ENCODE results near the gene OR2AK2. TPM values are rescaled to one million over a fixed set of nuclear protein-coding genes. Genes with fewer than 3 reads are reported as not detected.
A peak's percentile ranks its signal among the peaks of the same experiment; 100 is the strongest.
"Not testable (repeated sequence)": the region's sequence is repeated elsewhere in the genome, so short reads cannot be mapped to it uniquely, and the experiment has no call there.

The OR2AK2 gene
- total and polyA plus RNA-seq, 9 of the 15 experiments (the other 6 are each of a cell fraction or from before 2014, with no cell fraction given): 0.10 TPM; not detected in 8

- TF ChIP-seq ETV5 (CRISPR knock-in tag; IDR thresholded peaks at IDR 0.05; ENCODE audit: low read depth) (0 out of 2 replicates have a peak, but pooled peaks have one; percentile 26), XRCC5 (IDR thresholded peaks at IDR 0.05; ENCODE audit: low read depth, low read length) (peak; percentile 78; the same call in 1 of the 2 replicates), POLR2G (IDR thresholded peaks at IDR 0.05; ENCODE audit: low read depth, low read length) (peak; percentile 91), GABPB1 (CRISPR knock-in tag; IDR thresholded peaks at IDR 0.05) (peak; percentile 89), CXXC5 (CRISPR knock-in tag; IDR thresholded peaks at IDR 0.05) (peak; percentile 79), CCNT2 (IDR thresholded peaks at IDR 0.05; ENCODE audit: borderline replicate concordance, extremely low read depth, insufficient read length, low read depth, low read length) (peak; percentile 9), TBP (optimal IDR thresholded peaks at IDR 0.05; ENCODE audit: low read depth, low read length) (peak; percentile 69), ZBTB7A (IDR thresholded peaks at IDR 0.05; ENCODE audit: borderline replicate concordance, control insufficient read depth, low read depth, low read length) (0 out of 2 replicates have a peak, but pooled peaks have one; percentile 43), TAF1 (IDR thresholded peaks at IDR 0.05; ENCODE audit: control insufficient read depth, extremely low read depth, insufficient read depth, low read length, severe bottlenecking) (peak; percentile 40), ZBTB17 (CRISPR knock-in tag; IDR thresholded peaks at IDR 0.05) (peak; percentile 68; the same call in 1 of the 2 replicates), ZEB2 (IDR thresholded peaks at IDR 0.05) (0 out of 2 replicates have a peak, but pooled peaks have one; percentile 37), KLF16 (IDR thresholded peaks at IDR 0.05) (peak; percentile 64), NRF1 (conservative IDR thresholded peaks at IDR 0.05 in 1 of 2, IDR thresholded peaks at IDR 0.05 in 1 of 2) (peak; percentile 79 to 84), MAZ (CRISPR knock-in tag; conservative IDR thresholded peaks at IDR 0.05 in 1 of 2, IDR thresholded peaks at IDR 0.05 in 1 of 2) (peak; percentile 87 to 88), RUNX1 (IDR thresholded peaks at IDR 0.05; ENCODE audit: low read depth) (peak; percentile 59; the same call in 1 of the 2 replicates)
- TF ChIP-seq, protein P1, sequence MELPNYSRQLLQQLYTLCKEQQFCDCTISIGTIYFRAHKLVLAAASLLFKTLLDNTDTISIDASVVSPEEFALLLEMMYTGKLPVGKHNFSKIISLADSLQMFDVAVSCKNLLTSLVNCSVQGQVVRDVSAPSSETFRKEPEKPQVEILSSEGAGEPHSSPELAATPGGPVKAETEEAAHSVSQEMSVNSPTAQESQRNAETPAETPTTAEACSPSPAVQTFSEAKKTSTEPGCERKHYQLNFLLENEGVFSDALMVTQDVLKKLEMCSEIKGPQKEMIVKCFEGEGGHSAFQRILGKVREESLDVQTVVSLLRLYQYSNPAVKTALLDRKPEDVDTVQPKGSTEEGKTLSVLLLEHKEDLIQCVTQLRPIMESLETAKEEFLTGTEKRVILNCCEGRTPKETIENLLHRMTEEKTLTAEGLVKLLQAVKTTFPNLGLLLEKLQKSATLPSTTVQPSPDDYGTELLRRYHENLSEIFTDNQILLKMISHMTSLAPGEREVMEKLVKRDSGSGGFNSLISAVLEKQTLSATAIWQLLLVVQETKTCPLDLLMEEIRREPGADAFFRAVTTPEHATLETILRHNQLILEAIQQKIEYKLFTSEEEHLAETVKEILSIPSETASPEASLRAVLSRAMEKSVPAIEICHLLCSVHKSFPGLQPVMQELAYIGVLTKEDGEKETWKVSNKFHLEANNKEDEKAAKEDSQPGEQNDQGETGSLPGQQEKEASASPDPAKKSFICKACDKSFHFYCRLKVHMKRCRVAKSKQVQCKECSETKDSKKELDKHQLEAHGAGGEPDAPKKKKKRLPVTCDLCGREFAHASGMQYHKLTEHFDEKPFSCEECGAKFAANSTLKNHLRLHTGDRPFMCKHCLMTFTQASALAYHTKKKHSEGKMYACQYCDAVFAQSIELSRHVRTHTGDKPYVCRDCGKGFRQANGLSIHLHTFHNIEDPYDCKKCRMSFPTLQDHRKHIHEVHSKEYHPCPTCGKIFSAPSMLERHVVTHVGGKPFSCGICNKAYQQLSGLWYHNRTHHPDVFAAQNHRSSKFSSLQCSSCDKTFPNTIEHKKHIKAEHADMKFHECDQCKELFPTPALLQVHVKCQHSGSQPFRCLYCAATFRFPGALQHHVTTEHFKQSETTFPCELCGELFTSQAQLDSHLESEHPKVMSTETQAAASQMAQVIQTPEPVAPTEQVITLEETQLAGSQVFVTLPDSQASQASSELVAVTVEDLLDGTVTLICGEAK (IDR thresholded peaks at IDR 0.05): peak; percentile 60
- TF ChIP-seq, protein P1 (CRISPR knock-in tag; IDR thresholded peaks at IDR 0.05): not testable (repeated sequence)
These were observed 27.9 kb upstream of the OR2AK2 start (continued) for GRCh38 chr1:247936965-247937734.

Data from K562 (cell line).